GM23338 (cell line): ENCODE results near the gene MED20. TPM values are rescaled to one million over a fixed set of nuclear protein-coding genes. Genes with fewer than 3 reads are reported as not detected.

Experiments
- ATAC-seq: fragments of 200-7000 bp; cut with Tn5 transposase; 3 replicates; pipeline ENCODE4 v1.9.1; 2020
- DNase-seq: peaks from one replicate; pipeline ENCODE4 v3.0.0-alpha.2; 2015; ENCODE audit warnings: low spot score
- H2AFZ ChIP-seq: fragments of 200-600 bp; sonication (generic); 2 replicates; pipeline ENCODE4 v1.8.0; 2016; ENCODE audit warnings: antibody characterized with exemption, mild to moderate bottlenecking, moderate library complexity
- H3F3A ChIP-seq: fragments of 200-600 bp; sonication (generic); replicated peaks from 2 replicates; pipeline ENCODE4 v1.8.0; 2017; ENCODE audit warnings: antibody characterized with exemption, mixed run types, low read depth
- H3K27ac ChIP-seq: fragments of 200-600 bp; sonication (generic); 2 replicates; pipeline ENCODE4 v1.6.1; 2016; ENCODE audit warnings: low read depth
- H3K27me3 ChIP-seq: fragments of 200-600 bp; sonication (generic); 2 replicates; pipeline ENCODE4 v1.8.0; 2016; ENCODE audit warnings: mild to moderate bottlenecking, mixed run types, moderate library complexity; ENCODE audit not compliant: insufficient read depth
- H3K36me3 ChIP-seq: fragments of 200-600 bp; sonication (generic); 2 replicates; pipeline ENCODE4 v1.8.0; 2016; ENCODE audit warnings: mild to moderate bottlenecking; ENCODE audit not compliant: insufficient read depth
- H3K4me1 ChIP-seq: fragments of 200-600 bp; sonication (generic); 2 replicates; pipeline ENCODE4 v1.8.0; 2016; ENCODE audit warnings: mild to moderate bottlenecking, moderate library complexity; ENCODE audit not compliant: insufficient read depth
- H3K4me2 ChIP-seq: fragments of 200-600 bp; sonication (generic); 2 replicates; pipeline ENCODE4 v1.7.1; 2017; ENCODE audit warnings: mixed run types
- H3K4me3 ChIP-seq: fragments of 200-600 bp; sonication (generic); 2 replicates; pipeline ENCODE4 v1.6.1; 2016; ENCODE audit warnings: mixed run types
- H3K79me2 ChIP-seq: fragments of 200-600 bp; sonication (generic); replicated peaks from 2 replicates; pipeline ENCODE4 v1.8.0; 2017; ENCODE audit warnings: mild to moderate bottlenecking; ENCODE audit not compliant: insufficient read depth
- H3K9me2 ChIP-seq: fragments of 200-600 bp; sonication (generic); 2 replicates; pipeline ENCODE4 v1.8.0; 2017; ENCODE audit not compliant: insufficient read depth
- H4K20me1 ChIP-seq: fragments of 200-600 bp; sonication (generic); replicated peaks from 2 replicates; pipeline ENCODE4 v1.8.0; 2017; ENCODE audit warnings: mild to moderate bottlenecking; ENCODE audit not compliant: insufficient read depth
- H3K27ac Mint-ChIP-seq: 2 replicates; pipeline ENCODE4 v1.8.0; 2020; ENCODE audit warnings: inconsistent platforms, mild to moderate bottlenecking, moderate library complexity, mixed read lengths
- H3K27me3 Mint-ChIP-seq: 3 replicates; pipeline ENCODE4 v1.8.0; 2022; ENCODE audit warnings: low read depth, mild to moderate bottlenecking, moderate library complexity, mixed read lengths, inconsistent platforms; ENCODE audit not compliant: insufficient read depth, poor library complexity
- H3K36me3 Mint-ChIP-seq: 3 replicates; pipeline ENCODE4 v1.8.0; 2021; ENCODE audit warnings: low read depth, mild to moderate bottlenecking, inconsistent platforms, moderate library complexity, mixed read lengths
- H3K4me1 Mint-ChIP-seq: 3 replicates; pipeline ENCODE4 v1.8.0; 2020; ENCODE audit warnings: mild to moderate bottlenecking, inconsistent platforms, mixed read lengths
- H3K4me3 Mint-ChIP-seq: 3 replicates; pipeline ENCODE4 v1.8.0; 2021; ENCODE audit warnings: moderate library complexity, mild to moderate bottlenecking, inconsistent platforms, mixed read lengths
- H3K9me3 Mint-ChIP-seq: 3 replicates; pipeline ENCODE4 v1.8.0; 2020; ENCODE audit warnings: moderate library complexity, mild to moderate bottlenecking, inconsistent platforms, mixed read lengths
- CREB1 ChIP-seq: fragments of 250-450 bp; sonication (Bioruptor Pico); IDR thresholded peaks from 2 replicates; pipeline ENCODE4 v1.5.0; 2020; ENCODE audit warnings: low read depth, mild to moderate bottlenecking, moderate library complexity
- EZH2 ChIP-seq: fragments of 200-600 bp; sonication (generic); IDR thresholded peaks from one replicate; pipeline ENCODE4 v1.8.0; 2017; ENCODE audit warnings: antibody characterized with exemption, mild to moderate bottlenecking, low read depth; ENCODE audit not compliant: unreplicated experiment
- EZH2phosphoT487 ChIP-seq: fragments of 200-600 bp; sonication (generic); IDR thresholded peaks from one replicate; pipeline ENCODE4 v1.8.1; 2018; ENCODE audit warnings: antibody characterized with exemption; ENCODE audit not compliant: unreplicated experiment
- JUNB ChIP-seq: IDR thresholded peaks from one replicate; pipeline ENCODE4 v1.6.1; 2016; ENCODE audit warnings: antibody characterized with exemption; ENCODE audit not compliant: unreplicated experiment
- NANOG ChIP-seq: IDR thresholded peaks from 2 replicates; pipeline ENCODE4 v1.6.1; 2016; ENCODE audit warnings: antibody characterized with exemption, borderline replicate concordance
- POLR2AphosphoS5 ChIP-seq: IDR thresholded peaks from 2 replicates; pipeline ENCODE4 v1.6.1; 2016; ENCODE audit warnings: antibody characterized with exemption, low read depth
- STAT1 ChIP-seq: IDR thresholded peaks from one replicate; pipeline ENCODE4 v1.6.1; 2016; ENCODE audit warnings: antibody characterized with exemption; ENCODE audit not compliant: unreplicated experiment
- ZNF114 ChIP-seq: fragments of 250-450 bp; sonication (Bioruptor Pico); IDR thresholded peaks from 2 replicates; pipeline ENCODE4 v1.5.0; 2020; ENCODE audit warnings: mild to moderate bottlenecking, moderate library complexity
- ZNF331 ChIP-seq: fragments of 250-450 bp; sonication (Bioruptor Pico); IDR thresholded peaks from 2 replicates; pipeline ENCODE4 v1.5.0; 2020; ENCODE audit warnings: low read depth, mild to moderate bottlenecking, moderate library complexity
- polyA plus RNA-seq: library from polyadenylated mRNA; unstranded; fragments of >200 nt; fragmentation: Nextera tagmentation; extraction: Ambion mirVana; gene quantifications from 2 replicates; pipeline ENCODE4 v1.2.1, GENCODE V29; 2016
- total RNA-seq: library from RNA; depleted of rRNA; stranded (reverse); fragments of >200 nt; shearing (Covaris generic); gene quantifications from 2 replicates; pipeline ENCODE4 v1.2.3, GENCODE V29; 2014
- TF ChIP-seq, protein P1 (sequence below), 2 experiments: fragments of 200-600 bp in 1 of 2; sonication (generic) in 1 of 2; conservative IDR thresholded peaks; 2 replicates each; pipeline versions ENCODE4 v1.5.1 to v1.6.1; 2016 to 2017; ENCODE audit warnings: antibody characterized with exemption in 2 of 2, low read depth in 2 of 2, mild to moderate bottlenecking in 2 of 2, moderate library complexity in 1 of 2
- TF ChIP-seq, protein P2 (sequence below): IDR thresholded peaks from 2 replicates; pipeline ENCODE4 v1.6.1; 2016; ENCODE audit warnings: antibody characterized with exemption
- TF ChIP-seq, protein P3 (sequence below): IDR thresholded peaks from one replicate; pipeline ENCODE4 v1.6.1; 2018; ENCODE audit warnings: antibody characterized with exemption; ENCODE audit not compliant: unreplicated experiment
- TF ChIP-seq, protein P4 (sequence below): fragments of 250-450 bp; sonication (Bioruptor Pico); IDR thresholded peaks from 2 replicates; pipeline ENCODE4 v1.5.0; 2020; ENCODE audit warnings: mild to moderate bottlenecking, moderate library complexity

Gene MED20
- total and polyA plus RNA-seq, 2 experiments from 2014 or later = 20.1 to 39.3 TPM

DNA sequence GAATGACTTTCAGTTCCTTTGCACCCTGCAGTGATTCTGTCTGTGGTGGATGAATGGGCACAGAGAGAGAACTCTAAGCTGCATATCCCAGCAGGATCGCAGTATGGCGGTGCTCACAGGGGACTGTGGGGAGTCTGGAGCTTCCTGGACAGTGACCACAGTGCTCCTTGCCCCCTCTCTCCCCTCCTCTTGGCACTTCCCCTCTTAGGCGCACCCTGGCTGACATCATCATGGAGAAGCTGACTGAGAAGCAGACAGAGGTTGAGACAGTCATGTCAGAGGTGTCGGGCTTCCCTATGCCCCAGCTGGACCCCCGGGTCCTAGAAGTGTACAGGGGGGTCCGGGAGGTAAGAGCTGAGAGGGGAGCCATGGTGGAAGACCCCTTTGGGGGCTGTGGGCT is 9.0 kb upstream of the MED20 start:
- no peak overlapping the region for H3K27ac ChIP-seq
- Mint-ChIP-seq H3K27me3 (peaks cover 3% of the 10 kb centered on the region), H3K36me3 (peaks cover 88% of the 10 kb centered on the region), H3K4me1 (no peaks in the 10 kb centered on the region), H3K4me3 (no peak overlapping the region), H3K9me3 (no peaks in the 10 kb centered on the region), H3K27ac (no peak overlapping the region)
- H3F3A ChIP-seq = peaks cover 23% of the 10 kb centered on the region; the same call in 1 of the 2 replicates
- H3K4me3 ChIP-seq = no peak overlapping the region
- H3K79me2 ChIP-seq = peaks cover 35% of the 10 kb centered on the region
- no peaks in the 10 kb centered on the region for H3K9me2 ChIP-seq
- ATAC-seq (no peak), DNase-seq (no peak)
- TF ChIP-seq POLR2AphosphoS5 (no peak), EZH2 (no peak), CREB1 (CRISPR knock-in tag) (no peak), JUNB (no peak), ZNF331 (CRISPR knock-in tag) (no peak), ZNF114 (no peak), EZH2phosphoT487 (no peak), STAT1 (no peak), NANOG (no peak)
- TF ChIP-seq, protein P1, sequence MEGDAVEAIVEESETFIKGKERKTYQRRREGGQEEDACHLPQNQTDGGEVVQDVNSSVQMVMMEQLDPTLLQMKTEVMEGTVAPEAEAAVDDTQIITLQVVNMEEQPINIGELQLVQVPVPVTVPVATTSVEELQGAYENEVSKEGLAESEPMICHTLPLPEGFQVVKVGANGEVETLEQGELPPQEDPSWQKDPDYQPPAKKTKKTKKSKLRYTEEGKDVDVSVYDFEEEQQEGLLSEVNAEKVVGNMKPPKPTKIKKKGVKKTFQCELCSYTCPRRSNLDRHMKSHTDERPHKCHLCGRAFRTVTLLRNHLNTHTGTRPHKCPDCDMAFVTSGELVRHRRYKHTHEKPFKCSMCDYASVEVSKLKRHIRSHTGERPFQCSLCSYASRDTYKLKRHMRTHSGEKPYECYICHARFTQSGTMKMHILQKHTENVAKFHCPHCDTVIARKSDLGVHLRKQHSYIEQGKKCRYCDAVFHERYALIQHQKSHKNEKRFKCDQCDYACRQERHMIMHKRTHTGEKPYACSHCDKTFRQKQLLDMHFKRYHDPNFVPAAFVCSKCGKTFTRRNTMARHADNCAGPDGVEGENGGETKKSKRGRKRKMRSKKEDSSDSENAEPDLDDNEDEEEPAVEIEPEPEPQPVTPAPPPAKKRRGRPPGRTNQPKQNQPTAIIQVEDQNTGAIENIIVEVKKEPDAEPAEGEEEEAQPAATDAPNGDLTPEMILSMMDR (conservative IDR thresholded peaks at IDR 0.05; ENCODE audit: low read depth in 2 of 2) = no peak
- TF ChIP-seq, protein P2, sequence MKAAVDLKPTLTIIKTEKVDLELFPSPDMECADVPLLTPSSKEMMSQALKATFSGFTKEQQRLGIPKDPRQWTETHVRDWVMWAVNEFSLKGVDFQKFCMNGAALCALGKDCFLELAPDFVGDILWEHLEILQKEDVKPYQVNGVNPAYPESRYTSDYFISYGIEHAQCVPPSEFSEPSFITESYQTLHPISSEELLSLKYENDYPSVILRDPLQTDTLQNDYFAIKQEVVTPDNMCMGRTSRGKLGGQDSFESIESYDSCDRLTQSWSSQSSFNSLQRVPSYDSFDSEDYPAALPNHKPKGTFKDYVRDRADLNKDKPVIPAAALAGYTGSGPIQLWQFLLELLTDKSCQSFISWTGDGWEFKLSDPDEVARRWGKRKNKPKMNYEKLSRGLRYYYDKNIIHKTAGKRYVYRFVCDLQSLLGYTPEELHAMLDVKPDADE = no peak
- TF ChIP-seq, protein P3, sequence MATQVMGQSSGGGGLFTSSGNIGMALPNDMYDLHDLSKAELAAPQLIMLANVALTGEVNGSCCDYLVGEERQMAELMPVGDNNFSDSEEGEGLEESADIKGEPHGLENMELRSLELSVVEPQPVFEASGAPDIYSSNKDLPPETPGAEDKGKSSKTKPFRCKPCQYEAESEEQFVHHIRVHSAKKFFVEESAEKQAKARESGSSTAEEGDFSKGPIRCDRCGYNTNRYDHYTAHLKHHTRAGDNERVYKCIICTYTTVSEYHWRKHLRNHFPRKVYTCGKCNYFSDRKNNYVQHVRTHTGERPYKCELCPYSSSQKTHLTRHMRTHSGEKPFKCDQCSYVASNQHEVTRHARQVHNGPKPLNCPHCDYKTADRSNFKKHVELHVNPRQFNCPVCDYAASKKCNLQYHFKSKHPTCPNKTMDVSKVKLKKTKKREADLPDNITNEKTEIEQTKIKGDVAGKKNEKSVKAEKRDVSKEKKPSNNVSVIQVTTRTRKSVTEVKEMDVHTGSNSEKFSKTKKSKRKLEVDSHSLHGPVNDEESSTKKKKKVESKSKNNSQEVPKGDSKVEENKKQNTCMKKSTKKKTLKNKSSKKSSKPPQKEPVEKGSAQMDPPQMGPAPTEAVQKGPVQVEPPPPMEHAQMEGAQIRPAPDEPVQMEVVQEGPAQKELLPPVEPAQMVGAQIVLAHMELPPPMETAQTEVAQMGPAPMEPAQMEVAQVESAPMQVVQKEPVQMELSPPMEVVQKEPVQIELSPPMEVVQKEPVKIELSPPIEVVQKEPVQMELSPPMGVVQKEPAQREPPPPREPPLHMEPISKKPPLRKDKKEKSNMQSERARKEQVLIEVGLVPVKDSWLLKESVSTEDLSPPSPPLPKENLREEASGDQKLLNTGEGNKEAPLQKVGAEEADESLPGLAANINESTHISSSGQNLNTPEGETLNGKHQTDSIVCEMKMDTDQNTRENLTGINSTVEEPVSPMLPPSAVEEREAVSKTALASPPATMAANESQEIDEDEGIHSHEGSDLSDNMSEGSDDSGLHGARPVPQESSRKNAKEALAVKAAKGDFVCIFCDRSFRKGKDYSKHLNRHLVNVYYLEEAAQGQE = no peak
- TF ChIP-seq, protein P4, sequence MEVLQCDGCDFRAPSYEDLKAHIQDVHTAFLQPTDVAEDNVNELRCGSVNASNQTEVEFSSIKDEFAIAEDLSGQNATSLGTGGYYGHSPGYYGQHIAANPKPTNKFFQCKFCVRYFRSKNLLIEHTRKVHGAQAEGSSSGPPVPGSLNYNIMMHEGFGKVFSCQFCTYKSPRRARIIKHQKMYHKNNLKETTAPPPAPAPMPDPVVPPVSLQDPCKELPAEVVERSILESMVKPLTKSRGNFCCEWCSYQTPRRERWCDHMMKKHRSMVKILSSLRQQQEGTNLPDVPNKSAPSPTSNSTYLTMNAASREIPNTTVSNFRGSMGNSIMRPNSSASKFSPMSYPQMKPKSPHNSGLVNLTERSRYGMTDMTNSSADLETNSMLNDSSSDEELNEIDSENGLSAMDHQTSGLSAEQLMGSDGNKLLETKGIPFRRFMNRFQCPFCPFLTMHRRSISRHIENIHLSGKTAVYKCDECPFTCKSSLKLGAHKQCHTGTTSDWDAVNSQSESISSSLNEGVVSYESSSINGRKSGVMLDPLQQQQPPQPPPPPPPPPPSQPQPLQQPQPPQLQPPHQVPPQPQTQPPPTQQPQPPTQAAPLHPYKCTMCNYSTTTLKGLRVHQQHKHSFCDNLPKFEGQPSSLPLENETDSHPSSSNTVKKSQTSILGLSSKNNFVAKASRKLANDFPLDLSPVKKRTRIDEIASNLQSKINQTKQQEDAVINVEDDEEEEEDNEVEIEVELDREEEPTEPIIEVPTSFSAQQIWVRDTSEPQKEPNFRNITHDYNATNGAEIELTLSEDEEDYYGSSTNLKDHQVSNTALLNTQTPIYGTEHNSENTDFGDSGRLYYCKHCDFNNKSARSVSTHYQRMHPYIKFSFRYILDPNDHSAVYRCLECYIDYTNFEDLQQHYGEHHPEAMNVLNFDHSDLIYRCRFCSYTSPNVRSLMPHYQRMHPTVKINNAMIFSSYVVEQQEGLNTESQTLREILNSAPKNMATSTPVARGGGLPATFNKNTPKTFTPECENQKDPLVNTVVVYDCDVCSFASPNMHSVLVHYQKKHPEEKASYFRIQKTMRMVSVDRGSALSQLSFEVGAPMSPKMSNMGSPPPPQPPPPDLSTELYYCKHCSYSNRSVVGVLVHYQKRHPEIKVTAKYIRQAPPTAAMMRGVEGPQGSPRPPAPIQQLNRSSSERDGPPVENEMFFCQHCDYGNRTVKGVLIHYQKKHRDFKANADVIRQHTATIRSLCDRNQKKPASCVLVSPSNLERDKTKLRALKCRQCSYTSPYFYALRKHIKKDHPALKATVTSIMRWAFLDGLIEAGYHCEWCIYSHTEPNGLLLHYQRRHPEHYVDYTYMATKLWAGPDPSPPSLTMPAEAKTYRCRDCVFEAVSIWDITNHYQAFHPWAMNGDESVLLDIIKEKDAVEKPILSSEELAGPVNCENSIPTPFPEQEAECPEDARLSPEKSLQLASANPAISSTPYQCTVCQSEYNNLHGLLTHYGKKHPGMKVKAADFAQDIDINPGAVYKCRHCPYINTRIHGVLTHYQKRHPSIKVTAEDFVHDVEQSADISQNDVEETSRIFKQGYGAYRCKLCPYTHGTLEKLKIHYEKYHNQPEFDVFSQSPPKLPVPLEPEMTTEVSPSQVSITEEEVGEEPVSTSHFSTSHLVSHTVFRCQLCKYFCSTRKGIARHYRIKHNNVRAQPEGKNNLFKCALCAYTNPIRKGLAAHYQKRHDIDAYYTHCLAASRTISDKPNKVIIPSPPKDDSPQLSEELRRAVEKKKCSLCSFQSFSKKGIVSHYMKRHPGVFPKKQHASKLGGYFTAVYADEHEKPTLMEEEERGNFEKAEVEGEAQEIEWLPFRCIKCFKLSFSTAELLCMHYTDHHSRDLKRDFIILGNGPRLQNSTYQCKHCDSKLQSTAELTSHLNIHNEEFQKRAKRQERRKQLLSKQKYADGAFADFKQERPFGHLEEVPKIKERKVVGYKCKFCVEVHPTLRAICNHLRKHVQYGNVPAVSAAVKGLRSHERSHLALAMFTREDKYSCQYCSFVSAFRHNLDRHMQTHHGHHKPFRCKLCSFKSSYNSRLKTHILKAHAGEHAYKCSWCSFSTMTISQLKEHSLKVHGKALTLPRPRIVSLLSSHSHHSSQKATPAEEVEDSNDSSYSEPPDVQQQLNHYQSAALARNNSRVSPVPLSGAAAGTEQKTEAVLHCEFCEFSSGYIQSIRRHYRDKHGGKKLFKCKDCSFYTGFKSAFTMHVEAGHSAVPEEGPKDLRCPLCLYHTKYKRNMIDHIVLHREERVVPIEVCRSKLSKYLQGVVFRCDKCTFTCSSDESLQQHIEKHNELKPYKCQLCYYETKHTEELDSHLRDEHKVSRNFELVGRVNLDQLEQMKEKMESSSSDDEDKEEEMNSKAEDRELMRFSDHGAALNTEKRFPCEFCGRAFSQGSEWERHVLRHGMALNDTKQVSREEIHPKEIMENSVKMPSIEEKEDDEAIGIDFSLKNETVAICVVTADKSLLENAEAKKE = no peak
- no peak overlapping the region for H2AFZ ChIP-seq
- H3K36me3 ChIP-seq = peaks cover 66% of the 10 kb centered on the region
- H4K20me1 ChIP-seq = peaks cover 55% of the 10 kb centered on the region
- H3K4me1 ChIP-seq = no peaks in the 10 kb centered on the region
- no peaks in the 10 kb centered on the region for H3K27me3 ChIP-seq
- H3K4me2 ChIP-seq = no peak overlapping the region
